ENCODE measurements around the gene BIRC6.
"Not testable (repeated sequence)": the region's sequence is repeated elsewhere in the genome, so short reads cannot be mapped to it uniquely, and the experiment has no call there.

Gene BIRC6

GRCh38 chr2:32356681-32357317 is at the start of gene BIRC6:
TSS of gene BIRC6 (plus strand) at chr2:32357023. CDS start at chr2:32357162, 139 bp downstream.
- DNase-seq: peak; percentile 88

- no peak for DNase-seq
Measured at GRCh38 chr2:32310577-32310976, 46.2 kb upstream of the BIRC6 start.

GRCh38 chr2:32314886-32315285 is 41.9 kb upstream of the BIRC6 start:
- DNase-seq: no peak

GRCh38 chr2:32328679-32329078 is 28.1 kb upstream of the BIRC6 start:
- DNase-seq: not testable (repeated sequence)

GRCh38 chr2:32329180-32329980 is 27.4 kb upstream of the BIRC6 start:
- not testable (repeated sequence) for DNase-seq

GRCh38 chr2:32330136-32330535 is 26.7 kb upstream of the BIRC6 start:
- no peak for DNase-seq

GRCh38 chr2:32342801-32343200 is 14.0 kb upstream of the BIRC6 start:
- DNase-seq: no peak

- not testable (repeated sequence) for DNase-seq
Measured at GRCh38 chr2:32350797-32351196, 6.0 kb upstream of the BIRC6 start.

GRCh38 chr2:32355976-32356680 is 695 bp upstream of the BIRC6 start:
- DNase-seq: no peak

- no peak for DNase-seq
Measured at GRCh38 chr2:32357318-32358110, 691 bp downstream of the BIRC6 start.

- no peak for DNase-seq
Measured at GRCh38 chr2:32358111-32358482, 1.3 kb downstream of the BIRC6 start.

GRCh38 chr2:32360416-32360815 is 3.6 kb downstream of the BIRC6 start:
- DNase-seq: no peak

GRCh38 chr2:32362997-32363396 is 6.2 kb downstream of the BIRC6 start:
- DNase-seq: not testable (repeated sequence)

- DNase-seq: no peak
Measured at GRCh38 chr2:32363597-32363996, 6.8 kb downstream of the BIRC6 start.

- not testable (repeated sequence) for DNase-seq
Measured at GRCh38 chr2:32364290-32364689, 7.5 kb downstream of the BIRC6 start.

- DNase-seq: not testable (repeated sequence)
Measured at GRCh38 chr2:32365679-32366078, 8.9 kb downstream of the BIRC6 start.

GRCh38 chr2:32366595-32366994 is 9.8 kb downstream of the BIRC6 start:
- DNase-seq: no peak

- DNase-seq: no peak
Measured at GRCh38 chr2:32369222-32369621, 12.4 kb downstream of the BIRC6 start.

- not testable (repeated sequence) for DNase-seq
Measured at GRCh38 chr2:32370942-32371341, 14.1 kb downstream of the BIRC6 start.

- DNase-seq: no peak
Measured at GRCh38 chr2:32372519-32373182, 15.8 kb downstream of the BIRC6 start.

GRCh38 chr2:32375228-32375892 is 18.5 kb downstream of the BIRC6 start:
- no peak for DNase-seq

GRCh38 chr2:32376756-32377155 is 19.9 kb downstream of the BIRC6 start:
- no peak for DNase-seq
